Mucosa of descending colon (tissue), 3 donors: ENCODE results near the gene ADAM11. TPM values are rescaled to one million over a fixed set of nuclear protein-coding genes. Genes with fewer than 3 reads are reported as not detected.
"Not testable (repeated sequence)": the region's sequence is repeated elsewhere in the genome, so short reads cannot be mapped to it uniquely, and the experiment has no call there.

ENCODE experiments used
- ATAC-seq: fragments of 200-7000 bp; cut with Tn5 transposase; one replicate; pipeline ENCODE4 v1.9.1; 2020; ENCODE audit warnings: mild to moderate bottlenecking, moderate library complexity
- DNase-seq, 3 donors: peaks; one replicate each; pipeline ENCODE4 v3.0.0-alpha.2; 2020
- H3K36me3 ChIP-seq: fragments of 200-600 bp; one replicate; pipeline ENCODE4 v1.8.0; 2021; ENCODE audit warnings: low read depth, mild to moderate bottlenecking
- H3K4me1 ChIP-seq: fragments of 200-600 bp; one replicate; pipeline ENCODE4 v1.8.0; 2021; ENCODE audit warnings: low read depth, mild to moderate bottlenecking
- H3K4me3 ChIP-seq: fragments of 200-600 bp; one replicate; pipeline ENCODE4 v1.8.0; 2021; ENCODE audit warnings: mild to moderate bottlenecking
- H3K9me3 ChIP-seq: fragments of 200-600 bp; one replicate; pipeline ENCODE4 v1.8.0; 2021; ENCODE audit warnings: mild to moderate bottlenecking
- intact Hi-C, 2 donors: fragments of 100-400 bp; cut with DNase I in 1 of 2; cut with micrococcal nuclease in 1 of 2; formaldehyde crosslinking; loops; one replicate each; pipeline versions ENCODE4 v1.11.0 to v1.11.1; 2022; cut with DNase I, micrococcal nuclease
- total RNA-seq, 3 donors: library from RNA; stranded (reverse); fragmentation: NEBNext Ultra II Directional in 2 of 3; extraction: Animal tissue kit (Norgen Biotek cat#: 25700) in 2 of 3; gene quantifications; one replicate each; pipeline versions ENCODE4 v1.2.1 to v1.2.4, GENCODE V29; 2021 to 2023
- TF ChIP-seq, protein P1 (sequence below): fragments of 200-600 bp; IDR thresholded peaks from one replicate; pipeline ENCODE4 v1.8.0; 2022; ENCODE audit warnings: antibody characterized with exemption, mild to moderate bottlenecking
- donor health status: DM: no; HTN: no; CAD: no; lungs with moderate emphysema.
- donor health status: DM: no; HTN: no; CAD: no.
- donor health status: DM: no; HTN: yes; CAD: no.

Gene ADAM11
- total RNA-seq, 3 donors from 2014 or later: 0.17 to 4.7 TPM; not detected in 1

DNA sequence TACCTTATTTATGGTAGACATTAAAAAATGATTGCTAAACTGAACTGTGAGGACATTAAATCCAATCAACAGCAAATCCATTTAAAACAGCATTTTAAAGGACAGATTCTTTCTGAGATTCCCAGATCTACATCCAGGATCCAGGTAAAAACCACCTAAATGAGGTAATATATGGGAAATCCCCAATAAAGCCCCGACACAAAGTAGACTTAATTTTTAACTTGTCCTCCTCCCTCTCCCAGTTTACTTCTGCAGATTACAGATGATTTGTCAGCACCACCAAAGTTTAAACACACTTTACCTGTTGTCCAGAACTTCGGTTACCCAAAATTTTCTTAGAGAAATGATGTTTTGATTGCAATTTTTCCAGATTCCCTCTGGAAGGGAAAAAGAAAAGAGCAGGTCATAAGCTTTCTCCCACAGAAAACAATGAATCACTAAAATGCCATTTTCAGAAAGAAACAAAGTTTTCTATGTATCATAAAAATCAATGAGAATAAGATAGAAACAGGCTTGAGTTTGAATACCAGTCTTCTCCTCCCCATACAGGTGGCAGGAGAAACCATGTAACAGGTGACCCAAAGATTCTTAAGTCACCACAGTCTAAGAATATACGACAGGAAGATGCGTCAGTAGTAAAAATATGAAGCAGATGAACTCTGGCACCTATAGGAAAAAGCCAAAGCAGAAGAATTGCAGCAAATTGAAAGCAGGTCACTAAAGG is 48.5 kb downstream of the ADAM11 start:
- H3K9me3 ChIP-seq: no peaks in the 10 kb centered on the region
- DNase-seq (no peak), ATAC-seq (no peak)
- H3K4me3 ChIP-seq: no peak overlapping the region
- intact Hi-C loops: no loop called here
- TF ChIP-seq, protein P1, sequence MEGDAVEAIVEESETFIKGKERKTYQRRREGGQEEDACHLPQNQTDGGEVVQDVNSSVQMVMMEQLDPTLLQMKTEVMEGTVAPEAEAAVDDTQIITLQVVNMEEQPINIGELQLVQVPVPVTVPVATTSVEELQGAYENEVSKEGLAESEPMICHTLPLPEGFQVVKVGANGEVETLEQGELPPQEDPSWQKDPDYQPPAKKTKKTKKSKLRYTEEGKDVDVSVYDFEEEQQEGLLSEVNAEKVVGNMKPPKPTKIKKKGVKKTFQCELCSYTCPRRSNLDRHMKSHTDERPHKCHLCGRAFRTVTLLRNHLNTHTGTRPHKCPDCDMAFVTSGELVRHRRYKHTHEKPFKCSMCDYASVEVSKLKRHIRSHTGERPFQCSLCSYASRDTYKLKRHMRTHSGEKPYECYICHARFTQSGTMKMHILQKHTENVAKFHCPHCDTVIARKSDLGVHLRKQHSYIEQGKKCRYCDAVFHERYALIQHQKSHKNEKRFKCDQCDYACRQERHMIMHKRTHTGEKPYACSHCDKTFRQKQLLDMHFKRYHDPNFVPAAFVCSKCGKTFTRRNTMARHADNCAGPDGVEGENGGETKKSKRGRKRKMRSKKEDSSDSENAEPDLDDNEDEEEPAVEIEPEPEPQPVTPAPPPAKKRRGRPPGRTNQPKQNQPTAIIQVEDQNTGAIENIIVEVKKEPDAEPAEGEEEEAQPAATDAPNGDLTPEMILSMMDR: no peak
- no peaks in the 10 kb centered on the region for H3K36me3 ChIP-seq
- no peaks in the 10 kb centered on the region for H3K4me1 ChIP-seq

DNA sequence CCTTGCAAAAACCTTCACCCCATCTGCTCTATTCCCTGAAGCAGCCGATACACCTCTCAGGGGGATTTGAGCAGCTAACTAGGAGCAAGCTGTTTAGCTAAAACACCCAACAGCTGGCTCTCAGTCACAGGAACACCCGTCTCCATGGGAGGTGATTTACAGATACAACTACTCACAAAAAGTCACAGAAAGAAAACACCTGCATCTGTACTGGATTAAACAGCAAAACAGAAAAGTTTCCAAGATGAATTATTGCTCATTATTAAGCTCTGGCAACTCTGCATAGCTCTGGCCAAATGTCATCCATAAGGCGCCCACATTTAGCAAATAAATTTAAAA is 49.0 kb downstream of the ADAM11 start:
- intact Hi-C loops: no loop called here
- no peak for ATAC-seq
- H3K4me1 ChIP-seq: no peaks in the 10 kb centered on the region
- no peak overlapping the region for H3K4me3 ChIP-seq
- DNase-seq: no peak
- TF ChIP-seq, protein P1: no peak
- H3K36me3 ChIP-seq: no peaks in the 10 kb centered on the region
- H3K9me3 ChIP-seq: no peaks in the 10 kb centered on the region

DNA sequence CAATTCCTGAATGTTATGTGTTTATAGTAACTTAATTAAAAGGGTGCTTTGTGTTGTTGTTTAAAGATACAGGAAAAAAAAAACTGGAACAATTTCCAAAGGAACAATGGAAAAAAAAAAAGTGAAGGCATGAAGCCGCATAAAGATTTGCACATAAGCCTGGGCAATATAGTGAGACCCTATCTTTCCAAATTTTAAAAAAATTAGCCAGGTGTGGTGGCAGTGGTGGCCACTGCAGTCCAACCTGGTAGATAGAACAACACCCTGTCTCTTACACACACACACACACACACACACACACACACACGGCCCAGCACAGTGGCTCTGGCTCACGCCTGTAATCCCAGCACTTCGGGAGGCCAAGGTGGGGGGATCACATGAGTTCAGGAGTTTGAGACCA is 49.4 kb downstream of the ADAM11 start:
- TF ChIP-seq, protein P1: no peak
- H3K9me3 ChIP-seq: no peaks in the 10 kb centered on the region

DNA sequence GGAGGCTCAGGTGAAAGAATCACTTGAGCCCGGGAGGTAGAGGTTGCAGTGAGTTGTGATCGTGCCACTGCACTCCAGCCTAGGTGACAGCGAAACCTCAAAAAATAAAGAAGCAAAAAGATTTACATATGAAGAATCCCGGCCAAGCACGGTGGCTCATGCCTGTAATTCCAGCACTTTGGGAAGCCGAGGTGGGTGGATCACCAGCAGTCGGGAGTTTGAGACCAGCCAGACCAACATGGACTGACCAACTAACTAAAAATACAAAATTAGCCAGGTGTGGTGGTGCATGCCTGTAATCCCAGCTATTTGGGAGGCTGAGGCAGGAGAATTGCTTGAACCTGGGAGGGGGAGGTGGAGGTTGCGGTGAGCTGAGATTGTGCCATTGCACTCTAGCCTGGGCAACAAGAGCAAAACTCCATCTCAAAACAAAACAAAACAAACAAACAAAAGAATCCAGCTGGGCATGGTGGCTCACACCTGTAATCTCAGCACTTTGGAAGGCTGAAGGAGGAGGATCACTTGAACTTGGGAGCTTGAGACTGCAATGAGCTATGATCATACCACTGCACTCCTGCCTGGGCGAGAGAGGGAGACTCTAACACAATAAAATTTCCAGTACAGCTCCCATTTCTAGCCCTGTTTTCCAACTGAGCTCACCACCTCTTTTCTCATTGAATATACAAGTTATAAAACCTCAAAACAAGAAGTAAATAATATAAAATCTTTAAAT is 50.0 kb downstream of the ADAM11 start:
- H3K4me1 ChIP-seq, ATAC-seq, H3K36me3 ChIP-seq, DNase-seq, H3K4me3 ChIP-seq, H3K9me3 ChIP-seq, intact Hi-C loops: not testable (repeated sequence)

More for the DNA sequence above, 49.4 kb downstream of the ADAM11 start:
- no peaks in the 10 kb centered on the region for H3K4me1 ChIP-seq
- intact Hi-C loops: no loop called here
- H3K4me3 ChIP-seq: no peak overlapping the region
- H3K36me3 ChIP-seq: no peaks in the 10 kb centered on the region
- ATAC-seq (no peak), DNase-seq (no peak)

DNA sequence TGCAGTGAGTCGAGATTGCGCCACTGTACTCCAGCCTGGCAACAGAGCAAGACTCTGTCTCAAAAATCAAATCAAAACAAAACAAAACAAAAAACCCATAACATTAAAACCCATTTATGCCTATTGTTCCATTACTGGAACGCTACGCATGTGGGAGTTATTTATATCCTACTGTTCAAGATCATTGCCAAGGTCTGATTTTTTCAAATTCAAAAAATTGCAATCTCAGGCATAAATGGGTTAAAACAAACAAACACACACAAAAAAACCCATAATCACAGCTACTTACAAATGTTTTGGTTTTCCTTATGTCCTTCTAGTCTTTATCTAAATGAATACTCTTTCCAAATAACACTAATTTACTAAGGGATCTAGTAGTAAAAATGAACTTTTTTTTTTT is 53.5 kb downstream of the ADAM11 start:
- H3K4me1 ChIP-seq: no peaks in the 10 kb centered on the region
- intact Hi-C loops: no loop called here
- no peaks in the 10 kb centered on the region for H3K9me3 ChIP-seq
- H3K36me3 ChIP-seq: no peaks in the 10 kb centered on the region
- no peak for ATAC-seq
- no peak for DNase-seq
- no peak overlapping the region for H3K4me3 ChIP-seq
- TF ChIP-seq, protein P1: no peak

DNA sequence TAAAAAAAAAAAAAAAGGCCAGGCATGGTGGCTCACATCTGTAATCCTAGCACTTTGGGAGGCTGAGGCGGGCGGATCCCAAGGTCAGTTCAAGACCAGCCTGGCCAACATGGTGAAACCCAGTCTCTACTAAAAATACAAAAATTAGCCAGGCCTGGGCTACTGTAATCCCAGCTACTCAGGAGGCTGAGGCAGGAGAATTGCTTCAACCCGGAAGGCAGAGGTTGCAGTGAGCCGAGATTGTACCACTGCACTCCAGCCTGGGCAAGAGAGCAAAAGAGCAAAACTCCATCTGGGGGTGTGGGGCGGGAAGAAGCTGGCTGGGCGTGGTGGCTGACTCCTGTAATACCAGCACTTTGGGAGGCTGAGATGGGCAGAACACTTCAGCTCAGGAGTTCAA is 59.7 kb downstream of the ADAM11 start:
- intact Hi-C loops, ATAC-seq, H3K4me1 ChIP-seq, H3K36me3 ChIP-seq, DNase-seq, H3K4me3 ChIP-seq, H3K9me3 ChIP-seq: not testable (repeated sequence)
